Activated B cell treated with CpG ODN at 0.5 μM for 24 hours (primary cell): ENCODE data around the gene BNIP5. TPM values are rescaled to one million over a fixed set of nuclear protein-coding genes. Genes with fewer than 3 reads are reported as not detected.

Source experiments
- ATAC-seq: fragments of 200-7000 bp; cut with Tn5 transposase; one replicate; pipeline ENCODE4 v1.10.0; 2021; ENCODE audit warnings: low read depth, mild to moderate bottlenecking, moderate library complexity
- CTCF ChIA-PET: fragments of 350-600 bp; sonication (Branson Sonifier 250); formaldehyde crosslinking; loops from one replicate; lab custom pipeline; 2021; ENCODE audit warnings: antibody characterized with exemption; lab: Charles Lee
- POLR2A ChIA-PET: fragments of 350-600 bp; sonication (Branson Sonifier 250); formaldehyde crosslinking; loops from one replicate; lab custom pipeline; 2021; ENCODE audit warnings: antibody characterized with exemption; lab: Charles Lee
- DNase-seq: peaks from one replicate; pipeline ENCODE4 v3.0.0; 2022
- H3K27ac Mint-ChIP-seq: one replicate; pipeline ENCODE4 v1.8.0; 2020; ENCODE audit warnings: mixed read lengths
- H3K27me3 Mint-ChIP-seq: one replicate; pipeline ENCODE4 v1.8.0; 2021; ENCODE audit warnings: mixed read lengths
- H3K36me3 Mint-ChIP-seq: one replicate; pipeline ENCODE4 v1.8.0; 2021; ENCODE audit warnings: low read depth, mixed read lengths
- H3K4me1 Mint-ChIP-seq: one replicate; pipeline ENCODE4 v1.8.0; 2021; ENCODE audit warnings: mixed read lengths
- H3K4me3 Mint-ChIP-seq: one replicate; pipeline ENCODE4 v1.8.0; 2020; ENCODE audit warnings: mild to moderate bottlenecking, mixed read lengths
- H3K9me3 Mint-ChIP-seq: one replicate; pipeline ENCODE4 v1.8.0; 2020; ENCODE audit warnings: mixed read lengths
- intact Hi-C: fragments of 100-400 bp; cut with micrococcal nuclease; formaldehyde crosslinking; loops from one replicate; pipeline ENCODE4 v1.15.1; 2024
- total RNA-seq: library from RNA; stranded (reverse); gene quantifications from 2 replicates; pipeline ENCODE4 v1.2.3, GENCODE V29; 2022
- TF ChIP-seq, protein P1 (sequence below): fragments of 200-600 bp; IDR thresholded peaks from one replicate; pipeline ENCODE4 v1.8.0; 2022; ENCODE audit warnings: antibody characterized with exemption, mild to moderate bottlenecking

BNIP5 gene
- total RNA-seq, 1 donor from 2014 or later, result 0.11 TPM

DNA sequence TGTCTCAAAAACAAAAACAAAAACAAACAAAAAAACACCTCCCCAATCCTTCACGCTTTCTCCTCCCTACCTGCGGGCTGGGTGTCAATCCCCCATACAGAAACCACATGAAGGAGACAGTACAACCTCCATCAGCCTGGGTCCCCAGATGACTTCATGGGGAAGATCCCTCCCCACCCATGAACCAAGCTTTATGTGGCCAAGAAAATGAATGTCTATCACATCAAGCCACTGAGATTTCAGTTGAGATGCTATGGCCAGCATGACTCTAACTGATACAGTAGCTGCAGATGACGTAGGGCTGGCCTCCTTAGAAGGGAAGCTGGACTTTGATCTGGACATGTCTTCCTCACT, 21.2 kb upstream of the BNIP5 start:
- H3K4me3 Mint-ChIP-seq, result no peak overlapping the region

DNA sequence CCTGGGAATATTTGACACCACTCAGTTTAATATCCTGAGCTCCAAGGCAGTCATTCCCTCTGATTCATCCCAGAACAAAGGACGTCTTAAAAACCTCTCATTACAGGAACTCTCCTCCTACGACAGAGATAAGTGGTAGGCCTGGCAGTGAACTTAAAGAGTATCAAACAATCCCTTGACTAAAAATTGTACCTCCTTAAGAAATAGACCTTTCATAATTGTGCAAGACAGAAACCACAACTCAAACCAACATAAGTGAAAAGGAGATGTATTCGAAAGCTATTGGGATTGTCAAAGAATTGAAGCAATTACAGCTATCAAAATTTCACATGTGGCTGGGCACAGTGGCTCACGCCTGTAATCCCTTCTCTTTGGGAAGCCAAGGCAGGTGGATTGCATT, 19.1 kb upstream of the BNIP5 start:
- peaks cover 2% of the 10 kb centered on the region for H3K27me3 Mint-ChIP-seq
- H3K36me3 Mint-ChIP-seq, result no peaks in the 10 kb centered on the region
- peaks cover 6% of the 10 kb centered on the region for H3K9me3 Mint-ChIP-seq
- ChIA-PET CTCF (interaction anchor here (1.6 kb wide), 1 partner anchor 15 kb away, joined by 7 read pairs; no protein-coding TSS in a partner anchor), POLR2A (no interaction called here)
- TF ChIP-seq, protein P1, sequence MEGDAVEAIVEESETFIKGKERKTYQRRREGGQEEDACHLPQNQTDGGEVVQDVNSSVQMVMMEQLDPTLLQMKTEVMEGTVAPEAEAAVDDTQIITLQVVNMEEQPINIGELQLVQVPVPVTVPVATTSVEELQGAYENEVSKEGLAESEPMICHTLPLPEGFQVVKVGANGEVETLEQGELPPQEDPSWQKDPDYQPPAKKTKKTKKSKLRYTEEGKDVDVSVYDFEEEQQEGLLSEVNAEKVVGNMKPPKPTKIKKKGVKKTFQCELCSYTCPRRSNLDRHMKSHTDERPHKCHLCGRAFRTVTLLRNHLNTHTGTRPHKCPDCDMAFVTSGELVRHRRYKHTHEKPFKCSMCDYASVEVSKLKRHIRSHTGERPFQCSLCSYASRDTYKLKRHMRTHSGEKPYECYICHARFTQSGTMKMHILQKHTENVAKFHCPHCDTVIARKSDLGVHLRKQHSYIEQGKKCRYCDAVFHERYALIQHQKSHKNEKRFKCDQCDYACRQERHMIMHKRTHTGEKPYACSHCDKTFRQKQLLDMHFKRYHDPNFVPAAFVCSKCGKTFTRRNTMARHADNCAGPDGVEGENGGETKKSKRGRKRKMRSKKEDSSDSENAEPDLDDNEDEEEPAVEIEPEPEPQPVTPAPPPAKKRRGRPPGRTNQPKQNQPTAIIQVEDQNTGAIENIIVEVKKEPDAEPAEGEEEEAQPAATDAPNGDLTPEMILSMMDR, result no peak
- peaks cover 20% of the 10 kb centered on the region for H3K4me1 Mint-ChIP-seq
- H3K27ac Mint-ChIP-seq, result no peak overlapping the region
- ATAC-seq, result no peak
- DNase-seq, result no peak
- H3K4me3 Mint-ChIP-seq, result no peak overlapping the region
- intact Hi-C loops, result no loop called here

More for the DNA sequence above, 21.2 kb upstream of the BNIP5 start:
- no peak for ATAC-seq
- H3K27ac Mint-ChIP-seq, result no peak overlapping the region
- H3K9me3 Mint-ChIP-seq, result peaks cover 1% of the 10 kb centered on the region
- H3K36me3 Mint-ChIP-seq, result no peaks in the 10 kb centered on the region
- peaks cover 22% of the 10 kb centered on the region for H3K4me1 Mint-ChIP-seq
- peaks cover 2% of the 10 kb centered on the region for H3K27me3 Mint-ChIP-seq
- TF ChIP-seq, protein P1, result no peak
- ChIA-PET CTCF (interaction anchor here (1.3 to 8.4 kb wide), 3 partner anchors 17 to 331 kb away, joined by 10 to 91 read pairs (median 30); partner anchors contain the start of gene MAPK14), POLR2A (interaction anchor here (0.9 to 1.5 kb wide), 4 partner anchors 9 to 237 kb away, joined by 3 read pairs; no protein-coding TSS in a partner anchor)
- no peak for DNase-seq
- intact Hi-C loops, result no loop called here

GRCh38 chr6:36353411-36353915, 16.8 kb upstream of the BNIP5 start:
- ChIA-PET CTCF (interaction anchor here (0.7 to 1.0 kb wide), 2 partner anchors 12 to 16 kb away, joined by 3 read pairs; no protein-coding TSS in a partner anchor), POLR2A (interaction anchor here (1.3 kb wide), 1 partner anchor 11 kb away, joined by 3 read pairs; no protein-coding TSS in a partner anchor)
- Mint-ChIP-seq H3K4me1 (peaks cover 8% of the 10 kb centered on the region), H3K4me3 (no peak overlapping the region), H3K27ac (no peak overlapping the region), H3K27me3 (peaks cover 2% of the 10 kb centered on the region), H3K36me3 (no peaks in the 10 kb centered on the region), H3K9me3 (peaks cover 6% of the 10 kb centered on the region)
- intact Hi-C loops, result no loop called here
- DNase-seq (no peak), ATAC-seq (no peak)
- TF ChIP-seq, protein P1, result no peak

DNA sequence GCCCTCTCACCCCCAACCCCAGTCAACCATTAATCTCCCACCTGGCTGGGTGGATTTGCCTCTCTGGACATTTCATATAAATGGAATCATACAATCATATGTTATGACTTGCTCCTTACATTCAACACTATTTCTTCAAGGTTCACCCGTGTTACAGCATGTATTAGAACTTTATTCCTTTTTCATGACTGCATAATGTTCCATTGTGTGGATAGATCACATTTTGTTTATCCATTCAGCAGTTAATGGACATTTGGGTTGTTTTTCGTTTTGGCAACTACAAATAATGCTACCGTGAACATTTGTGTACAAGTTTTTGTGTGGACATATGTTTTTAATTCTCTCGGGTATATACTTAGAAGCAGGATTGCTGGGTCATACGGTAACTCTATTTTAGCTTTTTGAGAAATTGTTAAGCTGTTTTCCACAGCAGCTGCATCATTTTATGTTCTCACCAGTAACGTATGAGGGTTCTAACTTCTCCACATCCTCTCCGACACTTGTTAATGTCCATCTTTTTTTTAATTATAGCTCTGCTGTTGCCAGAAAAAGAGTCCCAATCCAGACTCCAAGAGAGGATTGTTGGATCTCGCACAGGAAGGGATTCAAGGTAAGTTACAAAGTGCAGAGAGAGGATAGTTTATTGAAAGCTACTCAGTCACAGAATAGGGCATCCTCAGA, 15.9 kb upstream of the BNIP5 start:
- no peaks in the 10 kb centered on the region for H3K27me3 Mint-ChIP-seq
- intact Hi-C loops, result no loop called here
- no peak for DNase-seq
- ChIA-PET CTCF (interaction anchor here (0.7 to 1.0 kb wide), 2 partner anchors 11 to 15 kb away, joined by 3 read pairs; no protein-coding TSS in a partner anchor), POLR2A (no interaction called here)
- no peak for ATAC-seq
- peaks cover 6% of the 10 kb centered on the region for H3K9me3 Mint-ChIP-seq
- H3K4me1 Mint-ChIP-seq, result no peaks in the 10 kb centered on the region
- H3K36me3 Mint-ChIP-seq, result no peaks in the 10 kb centered on the region
- TF ChIP-seq, protein P1, result no peak
- H3K4me3 Mint-ChIP-seq, result no peak overlapping the region
- no peak overlapping the region for H3K27ac Mint-ChIP-seq
